Left lung (tissue), 14 donors: ENCODE results near the gene RBM24. TPM values are rescaled to one million over a fixed set of nuclear protein-coding genes. Genes with fewer than 3 reads are reported as not detected.

Experiments
- ATAC-seq: fragments of 200-7000 bp; cut with Tn5 transposase; one replicate; pipeline ENCODE4 v1.9.1; 2020; ENCODE audit warnings: moderate library complexity
- DNase-seq, 4 donors: peaks; one replicate each; pipeline ENCODE4 v3.0.0-alpha.2; 2013 to 2020
- H3K27ac ChIP-seq, 2 donors: fragments of 200-600 bp; sonication (generic) in 1 of 2; one replicate each; pipeline versions ENCODE4 v1.5.0 to v1.8.0; 2020 to 2021
- H3K27me3 ChIP-seq, 2 donors: fragments of 200-600 bp; sonication (generic) in 1 of 2; one replicate each; pipeline versions ENCODE4 v1.5.0 to v1.8.0; 2020 to 2021
- H3K36me3 ChIP-seq, 2 donors: fragments of 200-600 bp; sonication (generic) in 1 of 2; one replicate each; pipeline versions ENCODE4 v1.5.0 to v1.8.0; 2020 to 2021
- H3K4me1 ChIP-seq, 2 donors: fragments of 200-600 bp; one replicate each; pipeline ENCODE4 v1.8.0; 2021
- H3K4me3 ChIP-seq, 2 donors: fragments of 200-600 bp; sonication (generic) in 1 of 2; one replicate each; pipeline versions ENCODE4 v1.5.0 to v1.8.0; 2020 to 2021; ENCODE audit warnings: mild to moderate bottlenecking in 1 of 2
- H3K9me3 ChIP-seq, 2 donors: fragments of 200-600 bp; sonication (generic) in 1 of 2; one replicate each; pipeline versions ENCODE4 v1.5.0 to v1.8.0; 2020 to 2021
- CTCF ChIP-seq, 2 donors: fragments of 200-600 bp; sonication (generic) in 1 of 2; IDR thresholded peaks; one replicate each; pipeline versions ENCODE4 v1.5.0 to v1.8.0; 2021; ENCODE audit warnings: antibody characterized with exemption in 2 of 2
- intact Hi-C, 2 donors: fragments of 100-400 bp; cut with DNase I; formaldehyde crosslinking; loops; one replicate each; pipeline versions ENCODE4 v1.11.2 to v1.14.2; 2022
- long read RNA-seq, 12 donors: library from polyadenylated mRNA in 2 of 12; unstranded in 2 of 12; transcript quantifications; one replicate each; pipeline ENCODE4 v2.0.0 and lab custom pipeline, GENCODE V29; 2019 to 2026
- polyA plus RNA-seq, 6 donors: library from polyadenylated mRNA; unstranded; fragments of 120-200 nt; gene quantifications; one replicate each; pipeline ENCODE4 v1.2.1, GENCODE V29; 2013; ENCODE audit not compliant: insufficient read length in 6 of 6
- total RNA-seq, 2 donors: library from RNA; stranded (reverse); fragmentation: NEBNext Ultra II Directional; extraction: Animal tissue kit (Norgen Biotek cat#: 25700); gene quantifications; one replicate each; pipeline ENCODE4 v1.2.1, GENCODE V29; 2021
- donor health status: DM: no; HTN: yes; CAD: no.
- donor health status: DM: no; HTN: no; CAD: no.

RBM24 gene
- under 1 TPM; 0.47 to 0.97 TPM for total RNA-seq
- polyA plus RNA-seq = 1 to 10 TPM; 3.4 to 5.7 (median 4.6) TPM
- long read RNA-seq, donor 1 = 0 reads
- long read RNA-seq, donor 2, partial matches to known transcripts = 0 of 2 reads
- long read RNA-seq, donor 2, other reads (novel, unspliced or antisense) = 0 of 2 reads
- long read RNA-seq, donor 3 = 0 reads
- long read RNA-seq, donor 4 = 0 reads
- long read RNA-seq, donor 5, partial matches to known transcripts = 0 of 1 reads
- long read RNA-seq, donor 5, other reads (novel, unspliced or antisense) = 0 of 1 reads
- long read RNA-seq, donor 6 = 0 reads
- long read RNA-seq, donor 7, partial matches to known transcripts = 0 of 3 reads
- long read RNA-seq, donor 7, other reads (novel, unspliced or antisense) = 0 of 3 reads
- long read RNA-seq, donor 8, partial matches to known transcripts = 0 of 2 reads
- long read RNA-seq, donor 8, other reads (novel, unspliced or antisense) = 0 of 2 reads
- long read RNA-seq, donor 9 = 0 reads
- long read RNA-seq, donor 10 = 0 reads
- long read RNA-seq, donor 11 = 0 reads
- long read RNA-seq, donor 12, partial matches to known transcripts = 0 of 1 reads
- long read RNA-seq, donor 12, other reads (novel, unspliced or antisense) = 0 of 1 reads

GRCh38 chr6:17281100-17281496 lies at the start of gene RBM24:
Gene RBM24 (plus strand): TSS chr6:17281361. CDS start chr6:17281582, 221 bp downstream.
- ATAC-seq (peak; percentile 84), DNase-seq (peak in 3 of 4 donors; percentile 56 to 81 (median 65))
- H3K4me3 ChIP-seq = peak within 1 kb of the TSS; percentile 44 to 52
- H3K27ac ChIP-seq = no peak within 1 kb of the TSS
- H3K9me3 ChIP-seq = no peaks in the 10 kb centered on the region
- intact Hi-C loops = no loop called here
- peak in 1 of 2 donors; percentile 11 for TF ChIP-seq CTCF (IDR thresholded peaks at IDR 0.05)
- H3K36me3 ChIP-seq = no peaks in the 10 kb centered on the region
- peaks cover 0 to 9% of the 10 kb centered on the region in 2 donors for H3K4me1 ChIP-seq
- H3K27me3 ChIP-seq = peaks cover 11 to 83% of the 10 kb centered on the region in 2 donors

GRCh38 chr6:17233531-17233930 lies 47.6 kb upstream of the RBM24 start:
- TF ChIP-seq CTCF (IDR thresholded peaks at IDR 0.05) = no peak
- H3K4me1 ChIP-seq = no peaks in the 10 kb centered on the region
- no peaks in the 10 kb centered on the region for H3K9me3 ChIP-seq
- DNase-seq (no peak), ATAC-seq (no peak)
- no peak overlapping the region for H3K4me3 ChIP-seq
- H3K27ac ChIP-seq = no peak overlapping the region
- H3K27me3 ChIP-seq = no peaks in the 10 kb centered on the region
- H3K36me3 ChIP-seq = no peaks in the 10 kb centered on the region
- intact Hi-C loops = no loop called here

- Histone ChIP-seq H3K9me3 (peaks cover 0 to 4% of the 10 kb centered on the region in 2 donors), H3K4me1 (no peaks in the 10 kb centered on the region), H3K27me3 (no peaks in the 10 kb centered on the region), H3K36me3 (peaks cover 0 to 2% of the 10 kb centered on the region in 2 donors), H3K27ac (no peak overlapping the region), H3K4me3 (no peak overlapping the region)
- ATAC-seq = no peak
- no peak for TF ChIP-seq CTCF (IDR thresholded peaks at IDR 0.05)
- intact Hi-C loops = no loop called here
- no peak for DNase-seq
Measured at GRCh38 chr6:17237246-17237645, 43.9 kb upstream of the RBM24 start.

GRCh38 chr6:17239260-17239659 lies 41.9 kb upstream of the RBM24 start:
- peaks cover 0 to 2% of the 10 kb centered on the region in 2 donors for H3K36me3 ChIP-seq
- H3K27ac ChIP-seq = no peak overlapping the region
- H3K4me3 ChIP-seq = no peak overlapping the region
- peaks cover 0 to 4% of the 10 kb centered on the region in 2 donors for H3K9me3 ChIP-seq
- DNase-seq = no peak
- ATAC-seq = no peak
- H3K27me3 ChIP-seq = no peaks in the 10 kb centered on the region
- intact Hi-C loops = no loop called here
- no peak for TF ChIP-seq CTCF (IDR thresholded peaks at IDR 0.05)
- H3K4me1 ChIP-seq = no peaks in the 10 kb centered on the region

GRCh38 chr6:17240803-17241500 lies 40.2 kb upstream of the RBM24 start:
- H3K4me3 ChIP-seq = no peak overlapping the region
- H3K27me3 ChIP-seq = no peaks in the 10 kb centered on the region
- intact Hi-C loops = no loop called here
- H3K4me1 ChIP-seq = no peaks in the 10 kb centered on the region
- H3K27ac ChIP-seq = no peak overlapping the region
- DNase-seq (no peak), ATAC-seq (no peak)
- H3K36me3 ChIP-seq = peaks cover 0 to 2% of the 10 kb centered on the region in 2 donors
- peaks cover 0 to 4% of the 10 kb centered on the region in 2 donors for H3K9me3 ChIP-seq
- no peak for TF ChIP-seq CTCF (IDR thresholded peaks at IDR 0.05)
